M059J (cell line): Measurements from ENCODE around the gene MAP3K15. TPM values are rescaled to one million over a fixed set of nuclear protein-coding genes. Genes with fewer than 3 reads are reported as not detected.
A peak's percentile ranks its signal among the peaks of the same experiment; 100 is the strongest.

Experiments
- DNase-seq: peaks from one replicate; pipeline ENCODE4 v3.0.0-alpha.2; 2012; ENCODE audit warnings: low read depth
- total RNA-seq: library from RNA; depleted of rRNA; stranded (reverse); fragments of >200 nt; shearing (Covaris generic); gene quantifications from 2 replicates; pipeline ENCODE4 v1.2.3, GENCODE V29; 2014

The MAP3K15 gene
- total RNA-seq, 1 experiment from 2014 or later: not detected

DNA sequence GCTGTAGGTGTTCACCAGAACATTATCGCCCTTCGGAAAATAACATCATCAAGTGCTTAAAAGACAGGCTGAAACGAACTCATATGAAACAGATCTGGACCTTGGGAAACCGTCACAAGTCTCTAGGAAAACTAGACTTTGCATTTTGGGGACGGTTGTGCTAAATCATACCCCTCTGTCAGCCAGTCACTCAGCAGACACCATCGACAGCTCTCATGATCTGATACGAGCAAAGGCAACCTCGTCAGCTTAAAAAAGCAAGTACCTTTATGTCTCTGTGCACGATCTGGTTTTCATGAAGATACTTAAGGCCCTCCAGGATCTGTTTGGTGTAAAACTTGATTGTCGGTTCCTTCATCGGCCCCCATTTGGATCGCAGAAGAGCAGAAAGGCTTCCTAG lies 123.2 kb downstream of the MAP3K15 start:
- no peak for DNase-seq

DNA sequence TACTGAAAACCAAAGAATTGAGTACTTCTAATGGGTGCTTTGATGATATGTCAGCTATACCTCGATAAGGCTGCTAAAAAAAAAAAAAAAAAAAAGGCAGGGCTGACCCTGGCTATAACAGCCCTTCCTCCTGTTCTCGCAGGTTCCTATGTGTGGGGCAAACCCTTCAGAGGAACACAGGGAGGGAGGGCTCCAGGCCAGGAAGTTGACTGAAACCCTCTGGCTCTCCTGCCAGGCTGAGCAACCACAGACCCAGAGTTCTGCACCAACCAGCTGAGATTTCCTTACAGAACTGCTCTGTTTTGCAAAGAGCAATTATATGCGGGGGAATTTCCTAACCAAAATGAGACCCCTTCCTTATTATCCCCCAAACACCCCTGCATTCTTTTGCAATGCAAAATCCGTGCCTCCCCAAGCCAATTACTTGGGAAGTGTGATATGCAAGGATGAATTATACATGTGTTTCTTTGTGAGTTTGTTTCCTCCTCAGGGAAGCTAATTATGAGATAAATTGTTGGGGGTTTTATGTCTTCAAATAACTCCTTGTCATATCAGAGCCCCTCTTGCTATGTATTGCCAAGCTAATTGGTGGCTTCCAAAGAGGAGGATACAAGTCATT lies 126.0 kb downstream of the MAP3K15 start:
- DNase-seq: no peak

DNA sequence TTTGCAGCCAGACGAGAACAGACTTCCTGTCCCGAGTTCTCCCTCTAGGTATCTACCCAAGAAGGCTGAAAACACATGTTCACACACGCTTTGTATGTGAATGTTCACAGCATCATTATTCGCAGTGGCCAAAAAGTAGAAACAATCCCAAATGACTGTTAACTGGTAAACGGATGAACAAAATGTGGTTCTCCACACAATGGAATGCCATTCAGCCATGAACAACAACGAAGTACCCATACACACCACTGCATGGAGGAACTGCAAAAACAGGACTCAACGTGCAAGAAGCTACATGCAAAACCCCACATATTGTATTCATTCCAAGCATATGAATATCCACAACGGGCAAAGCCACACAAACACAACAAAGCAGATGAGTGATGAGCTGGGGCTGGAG lies 126.6 kb downstream of the MAP3K15 start:
- DNase-seq: no peak

DNA sequence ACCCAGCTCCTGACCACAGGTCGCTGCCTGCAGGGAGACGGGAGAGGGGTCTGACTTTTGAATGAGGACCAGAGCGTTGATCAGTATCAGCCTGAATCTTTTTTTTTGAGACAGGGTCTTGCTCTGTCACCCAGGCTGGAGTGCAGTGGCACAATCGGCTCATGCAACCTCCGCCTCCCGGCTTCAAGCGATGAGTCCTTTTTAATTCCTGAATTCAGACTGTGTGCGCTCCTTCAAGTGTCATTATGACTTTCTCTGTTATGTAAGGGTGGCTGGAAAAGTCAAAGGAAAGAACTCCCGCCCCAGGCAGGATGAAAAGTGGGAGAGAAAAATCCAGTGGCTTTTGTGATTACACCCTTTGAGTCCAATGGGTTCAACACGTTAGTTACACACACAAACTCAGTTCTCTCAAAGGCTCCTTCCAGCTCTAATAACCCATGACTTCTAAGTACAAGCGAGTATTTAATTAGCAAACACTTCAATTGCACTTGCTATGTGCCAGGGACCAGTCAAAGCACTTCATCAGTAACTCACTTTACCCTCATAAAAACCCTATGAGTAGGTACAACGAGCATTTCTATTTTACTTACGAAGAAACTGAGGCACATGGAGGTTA lies 127.1 kb downstream of the MAP3K15 start:
- no peak for DNase-seq

DNA sequence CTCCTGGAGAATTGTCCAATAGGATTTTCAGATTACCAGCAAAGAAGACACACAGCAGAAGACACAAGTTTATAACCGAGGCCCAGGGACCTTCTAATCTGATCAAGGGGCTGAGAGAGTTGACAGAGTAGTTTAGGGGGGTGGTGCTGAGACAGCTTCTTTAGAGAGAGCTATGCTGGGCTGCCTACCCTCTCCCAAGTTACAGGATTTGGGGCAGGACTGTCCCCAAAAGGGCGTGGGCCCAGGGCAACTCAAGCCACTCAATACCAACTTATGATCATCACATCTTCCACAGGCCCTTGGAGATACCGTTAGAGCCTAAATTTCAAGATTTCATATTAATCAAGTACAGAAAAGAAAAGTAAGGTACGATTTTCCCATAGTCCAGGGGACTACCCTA lies 128.6 kb downstream of the MAP3K15 start:
- DNase-seq: no peak

DNA sequence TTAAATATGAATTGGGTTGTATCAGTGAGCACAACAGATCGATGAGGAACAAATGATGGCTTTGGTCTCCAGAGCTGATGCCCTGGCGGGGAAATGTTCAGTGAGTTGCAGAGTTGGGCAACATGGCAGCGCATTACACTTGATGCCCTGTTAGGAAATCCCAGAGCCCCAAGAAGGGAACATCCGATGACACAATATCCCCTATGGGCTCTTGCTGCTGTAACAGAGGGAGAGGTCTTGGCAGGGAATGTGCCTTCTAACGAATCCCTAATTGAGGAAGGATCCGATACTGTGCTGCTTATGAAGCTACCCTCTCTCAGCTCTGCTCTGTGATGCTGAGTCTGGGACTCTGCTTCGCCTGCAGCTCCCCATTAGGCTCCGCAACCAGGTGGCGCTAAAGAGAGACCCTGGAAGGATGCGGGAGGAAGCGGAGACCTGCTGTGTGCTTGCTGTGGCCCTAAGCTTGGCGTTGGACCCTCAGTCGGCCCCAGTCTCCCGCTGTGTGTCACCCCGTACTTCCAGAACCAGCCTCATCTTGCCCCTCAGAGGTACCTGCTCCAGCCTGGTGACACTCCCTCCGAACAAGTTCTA lies 132.7 kb downstream of the MAP3K15 start:
- DNase-seq: peak; percentile 35

DNA sequence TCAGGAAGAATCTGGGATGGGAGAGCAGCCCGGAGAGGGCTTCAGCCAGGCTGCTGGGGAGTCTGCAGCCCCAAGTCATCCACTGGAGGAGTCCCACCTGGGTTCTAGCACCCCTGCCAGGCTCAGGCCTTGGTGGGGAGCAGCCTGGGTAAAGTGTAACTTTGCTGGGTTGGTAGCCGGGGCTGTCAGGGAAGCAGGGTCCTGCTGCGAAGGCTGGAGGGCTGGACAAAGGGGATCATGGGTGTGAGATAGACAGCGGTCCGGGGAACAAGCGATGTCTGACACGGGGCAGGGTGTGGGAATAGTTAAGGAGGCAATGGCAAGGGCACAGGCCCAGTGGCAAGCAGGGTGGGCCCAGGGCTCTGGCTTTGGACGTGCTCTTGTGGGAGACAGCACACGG lies 134.0 kb downstream of the MAP3K15 start:
- no peak for DNase-seq

DNA sequence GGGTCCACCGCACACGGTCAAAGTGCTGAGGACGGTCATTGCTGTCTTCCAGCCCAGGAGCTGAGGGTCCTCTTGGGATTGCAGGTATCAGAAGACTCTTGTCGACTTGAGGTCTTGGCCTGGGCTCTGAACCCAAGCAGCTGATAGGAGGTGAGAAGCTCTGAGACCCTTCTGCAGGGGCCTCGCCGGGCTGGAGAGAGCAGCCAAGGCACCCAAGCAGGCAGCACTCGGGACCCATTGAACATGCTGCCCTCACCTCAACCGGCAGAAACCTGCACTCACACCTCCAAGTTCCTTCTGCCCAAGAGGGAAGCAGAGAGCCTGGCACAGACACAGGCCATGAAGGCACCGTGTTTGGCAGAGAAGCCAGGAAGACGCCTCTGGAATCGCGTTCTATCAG lies 137.5 kb downstream of the MAP3K15 start:
- no peak for DNase-seq

DNA sequence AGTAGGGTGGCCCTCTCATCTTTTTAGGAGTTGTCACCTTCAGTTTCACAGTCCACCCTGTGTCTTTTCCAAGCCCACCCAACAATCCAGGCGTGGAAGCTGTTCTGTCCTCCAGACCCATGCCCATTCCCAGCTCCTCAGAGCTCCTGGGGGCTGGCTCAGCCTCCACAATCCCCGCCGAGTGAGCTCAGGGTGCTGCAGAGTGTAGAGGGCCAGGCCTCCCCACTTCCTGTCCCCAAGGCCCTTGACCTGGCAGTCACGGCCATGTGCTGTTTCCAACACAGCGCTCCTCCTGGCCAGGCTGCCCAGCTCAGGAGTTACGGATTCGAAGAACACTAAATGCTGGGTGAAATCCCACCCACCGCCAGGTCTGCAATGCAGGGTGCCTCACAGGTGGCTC lies 139.8 kb downstream of the MAP3K15 start:
- no peak for DNase-seq

DNA sequence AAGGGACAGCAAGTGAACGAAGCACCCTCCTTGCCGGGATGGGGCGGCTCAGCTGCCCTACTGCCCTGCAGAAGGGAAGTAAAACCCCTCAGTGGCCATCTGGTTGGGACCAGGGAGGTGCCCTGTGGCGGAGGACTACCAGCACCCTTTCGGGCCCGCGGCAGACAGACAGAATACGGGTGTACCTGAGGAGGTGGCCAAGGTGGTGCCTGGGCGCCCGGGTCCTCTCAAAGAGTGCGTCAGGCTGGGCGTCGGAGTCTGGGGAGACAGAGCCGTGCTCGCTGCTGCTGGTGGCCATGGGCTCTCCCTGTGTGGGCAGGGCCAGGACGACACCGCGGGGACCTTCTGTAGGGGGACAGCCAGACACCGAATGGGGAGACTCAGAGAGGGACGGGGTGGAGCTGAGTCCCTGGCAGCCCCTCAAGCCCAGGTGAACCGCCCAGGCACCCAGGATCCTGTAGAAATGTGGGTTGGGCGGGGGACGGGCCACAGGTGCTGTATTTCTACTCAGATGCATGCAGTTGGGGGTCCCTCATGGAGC lies 141.9 kb downstream of the MAP3K15 start:
- DNase-seq: no peak

DNA sequence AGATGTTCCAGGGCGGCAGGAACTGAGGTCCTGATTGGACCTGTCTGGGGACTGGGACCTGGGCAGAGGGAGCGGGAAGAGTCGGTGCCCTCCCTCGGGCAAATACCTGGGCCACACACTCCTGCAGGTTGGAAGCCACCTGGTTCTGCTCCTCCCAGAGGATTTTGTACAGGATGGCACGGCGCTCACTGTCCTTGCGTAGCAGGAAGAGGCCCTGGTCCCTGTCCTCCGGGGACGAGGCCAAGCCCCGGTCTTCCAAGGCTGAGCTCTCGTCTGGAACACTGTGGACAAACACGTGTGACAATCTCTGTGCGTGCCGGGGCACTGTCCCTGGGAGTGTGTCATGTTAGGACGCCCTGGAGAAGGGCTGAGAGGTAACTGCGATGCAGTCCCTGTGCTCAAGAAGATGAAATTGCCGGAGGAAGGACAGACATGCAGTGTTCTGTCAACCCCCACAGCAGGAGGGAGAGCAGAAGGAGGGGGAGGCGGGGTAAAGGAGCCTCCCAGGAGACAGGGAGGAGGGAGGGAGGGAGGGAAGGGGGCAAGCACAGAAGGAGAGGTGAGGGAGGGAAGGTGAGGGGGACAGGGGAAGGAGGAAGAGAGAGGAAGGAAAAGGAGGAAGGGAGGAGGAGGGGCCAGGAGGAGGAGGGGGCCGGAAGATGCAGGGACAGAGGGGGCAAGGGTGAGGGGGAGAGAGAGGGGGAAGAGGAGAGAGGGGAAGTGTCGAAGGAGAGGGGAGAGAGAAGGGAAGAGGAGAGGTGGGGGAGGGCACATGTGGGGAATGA lies 142.6 kb downstream of the MAP3K15 start:
- peak; percentile 13 for DNase-seq

DNA sequence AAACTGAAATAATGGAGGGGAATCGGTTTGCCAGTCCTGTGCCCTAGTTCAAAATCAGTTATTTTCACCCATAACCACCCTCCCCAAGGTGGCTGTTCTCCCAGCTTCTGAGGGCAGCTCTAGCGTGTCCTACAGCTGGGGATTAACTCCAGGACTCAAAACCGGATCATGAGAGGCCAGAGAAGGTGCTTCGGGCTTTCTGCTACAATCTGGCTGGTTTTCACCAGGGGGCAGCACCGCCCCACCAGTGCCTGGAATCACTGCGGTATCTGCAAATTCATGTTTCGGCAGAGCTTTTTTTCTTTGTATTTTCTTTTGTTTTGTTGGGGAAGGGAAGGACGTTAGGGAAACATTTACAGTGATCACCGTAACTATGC lies 143.2 kb downstream of the MAP3K15 start:
- peak; percentile 62 for DNase-seq

DNA sequence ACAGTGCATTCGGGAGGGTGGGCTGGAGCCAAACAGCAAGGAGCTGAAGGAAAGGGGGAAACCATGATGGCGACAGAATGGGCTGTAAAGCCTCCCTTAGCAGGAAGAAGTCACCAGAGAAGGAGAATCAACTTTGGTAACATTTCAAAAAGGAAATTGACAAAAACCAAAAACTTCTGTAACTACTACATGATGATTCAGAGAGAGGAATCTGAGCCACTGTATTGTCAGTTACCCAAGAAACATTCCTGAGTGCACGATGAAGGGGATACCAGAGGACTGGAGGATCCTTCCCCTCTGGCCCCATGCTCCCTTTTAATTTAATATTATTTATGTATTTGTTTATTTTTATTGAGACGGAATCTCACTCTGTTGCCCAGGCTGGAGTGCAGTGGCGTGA lies 145.2 kb downstream of the MAP3K15 start:
- DNase-seq: peak; percentile 50

DNA sequence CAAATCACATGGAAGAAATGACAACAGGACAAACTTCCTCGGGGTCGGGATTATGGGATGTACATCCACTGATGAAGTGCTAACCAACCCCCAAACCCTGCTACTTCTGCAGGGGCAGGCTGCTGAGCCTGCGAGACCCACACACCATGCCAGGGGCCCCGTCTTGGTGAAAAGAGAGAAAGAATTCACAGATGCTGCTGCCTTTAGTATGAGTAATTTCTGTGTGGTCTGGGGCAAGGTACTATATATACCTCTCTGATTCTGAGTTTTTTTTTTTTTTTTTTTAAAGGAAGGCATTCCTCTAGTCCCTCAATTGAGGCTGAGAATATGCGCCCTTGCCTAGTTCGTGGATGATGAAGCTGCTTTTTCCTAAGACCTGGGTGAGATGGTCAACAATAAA lies 146.7 kb downstream of the MAP3K15 start:
- no peak for DNase-seq

DNA sequence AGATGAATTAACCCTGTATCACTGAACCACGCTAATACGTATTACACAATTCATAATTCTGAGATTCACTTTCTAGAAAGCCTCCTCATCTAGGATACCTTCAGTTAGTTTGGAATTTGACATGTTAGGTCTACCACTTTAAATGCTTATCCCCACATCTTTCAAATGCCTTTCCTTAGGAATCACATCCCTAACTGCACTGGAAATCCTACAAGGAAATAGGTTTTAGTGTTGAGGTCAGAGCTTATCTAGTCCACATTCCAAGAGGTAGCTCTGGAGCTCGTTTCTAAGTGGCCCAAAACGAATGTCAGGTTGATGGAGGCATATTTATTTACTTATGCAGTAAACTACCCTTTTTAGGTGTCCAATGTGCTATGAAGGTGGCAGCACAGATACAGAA lies 153.6 kb downstream of the MAP3K15 start:
- DNase-seq: no peak

DNA sequence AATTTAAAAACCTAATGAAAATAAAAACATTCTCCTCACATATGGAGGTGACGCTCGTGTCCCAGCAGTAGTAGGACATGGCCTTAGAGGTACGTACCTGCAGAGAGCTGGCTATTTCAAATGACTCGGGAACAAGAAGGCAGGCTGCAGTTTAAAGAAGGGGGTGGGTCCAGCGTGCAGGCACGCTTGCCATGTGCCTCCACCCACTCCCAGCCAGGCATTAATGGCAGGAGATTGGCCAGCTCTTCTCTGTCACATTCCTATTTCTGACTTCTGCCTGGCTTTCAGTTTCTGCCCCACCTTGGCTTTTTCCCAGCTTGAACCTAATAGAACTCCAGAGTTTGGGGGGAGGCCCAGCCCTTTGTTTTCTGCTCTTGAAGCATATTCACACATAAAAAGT lies 154.4 kb downstream of the MAP3K15 start:
- no peak for DNase-seq

DNA sequence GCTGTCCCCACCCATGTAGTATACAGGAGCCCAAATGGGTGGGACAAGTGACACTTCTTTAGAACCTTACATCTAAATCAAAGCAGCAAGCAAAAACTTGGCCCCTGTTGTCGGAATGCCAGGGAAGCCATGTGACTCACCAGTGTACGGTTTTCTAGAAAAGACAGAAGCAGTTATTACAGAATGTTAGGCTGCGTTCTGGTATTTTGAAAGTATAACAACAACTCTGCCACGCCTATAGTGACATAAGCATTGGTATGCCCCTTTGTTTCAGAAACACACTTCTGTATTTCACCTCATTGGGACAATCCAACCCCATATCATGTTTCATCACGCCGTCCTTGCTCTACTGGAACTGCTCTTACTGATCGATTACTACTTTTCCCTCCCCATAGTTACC lies 156.8 kb downstream of the MAP3K15 start:
- DNase-seq: no peak

DNA sequence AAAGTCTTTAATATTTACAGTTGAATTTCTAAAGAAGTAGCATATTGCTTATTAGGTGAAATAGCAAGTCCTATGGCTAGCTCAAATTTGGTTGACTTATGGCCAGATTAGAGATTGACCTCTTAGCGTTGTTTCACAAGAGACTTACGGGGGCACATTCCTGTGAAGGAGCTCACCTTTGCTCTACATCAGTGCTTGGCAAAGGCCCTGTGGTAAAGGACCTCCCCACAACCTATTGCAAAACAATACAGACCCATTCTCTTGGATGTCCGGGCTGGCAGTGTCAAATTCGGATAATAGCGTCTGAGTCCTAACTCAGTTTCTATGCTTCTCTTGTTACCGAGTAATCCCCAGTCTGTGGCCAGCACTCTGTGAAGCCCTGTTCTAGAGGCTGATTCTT lies 160.7 kb downstream of the MAP3K15 start:
- DNase-seq: no peak

DNA sequence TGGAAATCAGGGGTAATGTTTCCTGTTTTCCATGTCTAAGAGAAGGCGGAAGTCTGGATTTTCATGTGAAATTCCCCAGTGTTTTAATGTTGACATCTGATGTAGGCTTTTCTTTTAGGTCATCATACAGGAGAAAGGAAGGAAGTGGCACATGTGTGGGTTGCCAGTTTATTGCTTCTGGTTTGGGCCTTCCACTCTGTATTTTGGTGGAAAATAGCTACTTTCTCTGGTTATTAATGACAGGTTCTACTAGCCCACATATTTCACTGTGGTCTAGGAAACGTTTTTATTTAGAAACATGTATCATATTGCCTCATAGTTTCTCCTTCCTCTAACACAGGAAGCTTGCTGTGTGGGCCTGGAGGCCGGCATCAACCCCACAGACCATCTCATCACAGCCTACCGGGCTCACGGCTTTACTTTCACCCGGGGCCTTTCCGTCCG lies 164.3 kb downstream of the MAP3K15 start:
- DNase-seq: no peak

DNA sequence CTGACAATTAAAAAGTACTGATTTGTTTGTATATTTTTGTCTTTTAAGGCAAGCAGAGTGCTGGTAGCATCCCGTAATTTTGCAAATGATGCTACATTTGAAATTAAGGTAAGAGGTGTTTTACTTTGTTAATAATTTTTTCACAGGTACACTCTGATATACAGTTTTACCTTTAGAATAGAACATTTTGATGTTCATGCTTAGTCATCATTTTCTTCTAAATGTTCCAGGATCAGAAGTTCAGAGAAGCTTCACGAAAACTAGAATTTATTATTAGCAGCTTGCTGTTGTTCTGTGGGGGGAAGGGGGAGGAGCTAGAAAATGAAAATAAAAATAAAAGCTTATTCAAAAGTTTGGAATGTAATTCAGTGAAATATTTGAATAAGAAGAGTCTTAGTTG lies 166.0 kb downstream of the MAP3K15 start:
- no peak for DNase-seq

DNA sequence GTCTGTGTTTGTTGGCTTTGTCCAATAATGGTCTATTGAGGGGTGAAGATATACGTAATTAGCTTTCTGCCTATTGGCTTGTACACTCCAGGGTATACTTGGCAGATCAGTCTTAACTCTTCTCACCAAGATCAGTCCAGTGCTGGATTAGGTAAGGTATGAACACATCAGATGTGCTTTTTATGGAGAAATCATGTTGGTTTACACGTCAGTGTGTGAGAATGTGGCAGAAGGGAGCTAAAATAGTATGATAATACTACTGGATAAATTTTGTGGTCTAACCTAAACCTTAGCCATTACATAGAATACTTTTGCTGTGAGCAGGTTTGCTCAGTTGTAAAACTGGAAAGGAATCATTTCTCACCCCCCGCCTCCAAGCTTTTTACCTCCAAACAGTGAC lies 167.4 kb downstream of the MAP3K15 start:
- no peak for DNase-seq

DNA sequence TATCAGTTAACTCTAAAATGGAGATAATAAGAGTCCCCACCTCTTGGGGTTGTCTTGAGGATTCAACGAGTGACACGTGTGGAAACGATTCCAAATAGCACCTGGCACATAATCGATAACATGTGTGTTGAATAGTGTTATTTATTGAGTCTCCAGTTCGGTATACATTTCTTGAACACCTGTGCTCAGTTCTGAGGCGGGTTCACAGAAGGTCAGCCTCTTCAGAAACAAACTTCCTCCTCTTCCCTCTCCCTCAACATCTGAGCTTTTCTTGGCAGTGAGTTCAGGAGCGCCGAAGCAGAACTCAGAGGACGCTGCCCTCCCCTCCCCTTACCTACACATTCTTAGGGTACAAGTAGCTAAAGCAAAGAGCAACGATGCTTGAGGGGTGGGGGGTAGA lies 170.6 kb downstream of the MAP3K15 start:
- DNase-seq: no peak
